K562 (cell line): Measurements from ENCODE around the gene TRANK1. TPM values are rescaled to one million over a fixed set of nuclear protein-coding genes. Genes with fewer than 3 reads are reported as not detected.

ENCODE experiments used
- DACH1 ChIP-seq: fragments of 450-650 bp; IDR thresholded peaks from 2 replicates; pipeline ENCODE4 v1.6.1; 2018; ENCODE audit not compliant: partially characterized antibody
- ELF4 ChIP-seq: fragments of 450-650 bp; formaldehyde crosslinking; IDR thresholded peaks from 2 replicates; pipeline ENCODE4 v1.4.0; 2022; ENCODE audit warnings: missing genetic modification characterization
- HNRNPLL ChIP-seq: fragments of 200-400 bp; formaldehyde crosslinking; IDR thresholded peaks from 2 replicates; pipeline ENCODE4 v1.6.1; 2017; ENCODE audit warnings: low read length, low read depth, mild to moderate bottlenecking; ENCODE audit not compliant: poor library complexity, severe bottlenecking
- IRF1 ChIP-seq: sonication (generic); formaldehyde crosslinking; IDR thresholded peaks from 2 replicates; pipeline ENCODE4 v1.8.0; 2022; ENCODE audit warnings: missing genetic modification reagents, mild to moderate bottlenecking, borderline replicate concordance
- JUND ChIP-seq, 2 experiments: IDR thresholded peaks; 2 replicates in 1 of 2; 3 replicates in 1 of 2; pipeline ENCODE4 v1.6.1; 2011; ENCODE audit warnings: borderline replicate concordance in 2 of 2, low read depth in 2 of 2, low read length in 2 of 2, improper control_type of control experiment in 1 of 2, missing biosample characterization in 1 of 2, missing genetic modification characterization in 1 of 2, missing genetic modification reagents in 1 of 2
- NCOA4 ChIP-seq: fragments of 450-650 bp; IDR thresholded peaks from 2 replicates; pipeline ENCODE4 v1.6.1; 2018; ENCODE audit warnings: mild to moderate bottlenecking; ENCODE audit not compliant: partially characterized antibody
- POLR2B ChIP-seq: fragments of 450-650 bp; IDR thresholded peaks from 2 replicates; pipeline ENCODE4 v1.6.1; 2018; ENCODE audit warnings: low read depth; ENCODE audit not compliant: partially characterized antibody
- RCOR1 ChIP-seq, 2 experiments: IDR thresholded peaks; 2 replicates each; pipeline ENCODE4 v1.6.1; 2012; ENCODE audit warnings: low read depth in 2 of 2, low read length in 2 of 2, borderline replicate concordance in 1 of 2, improper control_type of control experiment in 1 of 2
- SAFB ChIP-seq: fragments of 200-400 bp; formaldehyde crosslinking; IDR thresholded peaks from 2 replicates; pipeline ENCODE4 v1.6.1; 2017; ENCODE audit warnings: low read depth, low read length, borderline replicate concordance
- SP1 ChIP-seq: sonication (generic); formaldehyde crosslinking; IDR thresholded peaks from 2 replicates; pipeline ENCODE4 v1.8.1; 2022; ENCODE audit warnings: mild to moderate bottlenecking, missing genetic modification reagents
- ZBTB40 ChIP-seq, 2 experiments: fragments of 450-650 bp in 1 of 2; sonication (generic) in 1 of 2; formaldehyde crosslinking in 1 of 2; IDR thresholded peaks; 2 replicates each; pipeline versions ENCODE4 v1.7.1 to v1.9.0; 2016 to 2022; ENCODE audit warnings: inconsistent platforms in 1 of 2, mild to moderate bottlenecking in 1 of 2, missing genetic modification reagents in 1 of 2
- ZNF239 ChIP-seq: fragments of 250-450 bp; sonication (Bioruptor Pico); IDR thresholded peaks from 2 replicates; pipeline ENCODE4 v1.4.0; 2020; ENCODE audit warnings: mild to moderate bottlenecking
- polyA plus RNA-seq, 8 experiments: library from polyadenylated mRNA; depleted of rRNA in 4 of 8; stranded (reverse) in 5 of 8; unstranded in 3 of 8; fragments of >200 nt; fragmentation: Nextera tagmentation in 2 of 8; fragmentation: Illumina TruSeq in 1 of 8; extraction: Ambion mirVana in 2 of 8; extraction: Trizol in 1 of 8; gene quantifications; 2 replicates each; pipeline versions ENCODE4 v1.2.1 to v1.2.3, GENCODE V29; 2011 to 2014; ENCODE audit warnings: inconsistent platforms in 1 of 8, missing spikeins in 1 of 8
- total RNA-seq, 7 experiments: library from RNA; depleted of rRNA in 6 of 7; stranded (reverse); fragments of >200 nt in 6 of 7; fragmentation: Illumina TruSeq in 2 of 7; extraction: Trizol in 2 of 7; gene quantifications; 2 replicates each; pipeline versions ENCODE4 v1.2.1 to v1.2.3, GENCODE V29; 2011 to 2021; ENCODE audit warnings: low replicate concordance in 1 of 7

TRANK1 gene
- total and polyA plus RNA-seq, 9 of the 15 experiments (the other 6 are each of a cell fraction or from before 2014, with no cell fraction given), result 0.41 to 5.3 (median 2.1) TPM

GRCh38 chr3:36993326-36994283 lies 48.8 kb upstream of the TRANK1 start, which contains the start of gene MLH1 (continued):
- no peak for TF ChIP-seq IRF1 (CRISPR knock-in tag)
- peak; percentile 93 for TF ChIP-seq JUND (IDR thresholded peaks at IDR 0.05; ENCODE audit: borderline replicate concordance, low read depth, low read length)
- peak; percentile 96; the same call in 2 of the 3 replicates for TF ChIP-seq JUND (tag; IDR thresholded peaks at IDR 0.05; ENCODE audit: borderline replicate concordance, low read depth, low read length)
- TF ChIP-seq POLR2B, result peak; percentile 89
- TF ChIP-seq SAFB, result no peak
- peak; percentile 91 for TF ChIP-seq SP1 (CRISPR knock-in tag)
- peak; percentile 58 for TF ChIP-seq HNRNPLL
- 0 out of 2 replicates have a peak, but pooled peaks have one; percentile 23 for TF ChIP-seq ZNF239 (CRISPR knock-in tag)
- TF ChIP-seq ELF4, result peak; percentile 77
- TF ChIP-seq DACH1, result peak; percentile 100
- no peak for TF ChIP-seq NCOA4
- no peak for TF ChIP-seq RCOR1 (IDR thresholded peaks at IDR 0.05; ENCODE audit: borderline replicate concordance in 1 of 2, low read depth in 2 of 2, low read length in 2 of 2)
- TF ChIP-seq ZBTB40 (IDR thresholded peaks at IDR 0.05), result peak; percentile 93
- TF ChIP-seq ZBTB40 (CRISPR knock-in tag; IDR thresholded peaks at IDR 0.05), result no peak
